SH-SY5Y (cell line): Measurements from ENCODE around the gene CYB561A3.

Experiments used
- GATA2 ChIP-seq: IDR thresholded peaks from 2 replicates; pipeline ENCODE4 v1.6.1; 2011; ENCODE audit warnings: mild to moderate bottlenecking, low read depth, low read length
- GATA3 ChIP-seq: IDR thresholded peaks from 2 replicates; pipeline ENCODE4 v1.6.1; 2011; ENCODE audit warnings: low read depth, mild to moderate bottlenecking, low read length, moderate library complexity

DNA sequence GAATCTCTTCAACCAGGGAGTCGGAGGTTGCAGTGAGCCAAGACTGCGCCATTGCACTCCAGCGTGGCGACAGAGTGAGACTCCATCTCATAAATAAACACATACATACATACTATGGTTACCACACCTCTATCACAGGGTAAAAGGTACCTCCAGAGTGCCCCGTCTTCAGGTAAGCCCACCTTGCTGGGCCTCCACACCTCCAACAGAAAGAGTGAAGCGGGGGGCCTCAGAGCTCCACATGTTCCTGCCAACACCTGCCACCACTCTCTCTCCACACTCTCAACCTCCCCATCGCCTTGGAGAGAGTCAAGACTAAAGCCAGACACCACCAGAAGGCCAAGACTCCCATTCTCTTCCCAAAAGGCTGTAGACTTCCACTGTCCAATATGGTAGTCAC, 56.3 kb downstream of the CYB561A3 start:
- TF ChIP-seq GATA2 (no peak), GATA3 (no peak)
